Limb (tissue), 2 donors: ENCODE results near the gene YOD1.
A peak's percentile ranks its signal among the peaks of the same experiment; 100 is the strongest.
"Not testable (repeated sequence)": the region's sequence is repeated elsewhere in the genome, so short reads cannot be mapped to it uniquely, and the experiment has no call there.

Experiments
- DNase-seq, 2 donors: peaks; one replicate each; pipeline ENCODE4 v3.0.0-alpha.2; 2016; ENCODE audit errors: extremely low spot score in 2 of 2

YOD1 gene

GRCh38 chr1:207050480-207051190, 373 bp downstream of the YOD1 start:
- DNase-seq, result peak; percentile 90 to 94

DNA sequence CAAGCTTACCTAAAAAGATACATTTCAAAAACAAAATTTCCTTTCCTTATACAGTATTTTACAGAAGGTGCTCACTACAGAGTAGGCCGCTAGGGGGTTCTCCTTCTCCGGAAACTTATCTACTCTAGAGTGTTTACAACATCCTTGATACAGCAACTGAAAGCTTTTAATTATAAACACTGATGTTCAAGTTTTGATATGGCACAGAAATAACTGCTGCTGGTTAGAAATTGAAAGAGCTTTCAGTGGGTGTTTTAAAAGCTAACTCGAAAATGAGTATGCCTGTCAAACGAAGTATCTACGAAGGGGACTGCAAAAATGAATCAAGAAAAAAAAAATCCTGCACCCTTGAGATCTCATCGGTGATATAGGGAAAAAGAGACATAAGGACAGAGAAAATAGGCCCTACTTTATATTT, 1.0 kb downstream of the YOD1 start:
- peak in 1 of 2 donors; percentile 78 for DNase-seq

GRCh38 chr1:207049514-207049913, 1.5 kb downstream of the YOD1 start:
- no peak for DNase-seq

DNA sequence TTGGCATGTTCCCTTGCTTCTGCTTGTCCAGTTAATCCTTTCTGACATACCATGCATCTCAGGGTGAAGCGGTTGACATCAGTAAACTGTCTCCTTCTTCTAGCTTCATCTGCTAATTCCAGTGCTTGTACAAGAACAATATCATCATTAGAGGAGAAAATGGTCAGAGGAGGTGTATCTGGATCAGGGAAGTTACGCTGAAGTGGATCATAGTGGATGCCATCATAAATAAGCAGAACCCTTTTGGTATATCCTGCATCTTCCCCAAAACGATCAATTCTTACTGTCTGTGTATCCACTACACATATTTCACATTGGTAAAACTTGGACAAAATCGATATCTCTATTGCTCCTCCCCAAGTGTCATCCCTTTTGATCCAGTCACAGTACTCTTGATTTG, 2.0 kb downstream of the YOD1 start:
- DNase-seq, result no peak

DNA sequence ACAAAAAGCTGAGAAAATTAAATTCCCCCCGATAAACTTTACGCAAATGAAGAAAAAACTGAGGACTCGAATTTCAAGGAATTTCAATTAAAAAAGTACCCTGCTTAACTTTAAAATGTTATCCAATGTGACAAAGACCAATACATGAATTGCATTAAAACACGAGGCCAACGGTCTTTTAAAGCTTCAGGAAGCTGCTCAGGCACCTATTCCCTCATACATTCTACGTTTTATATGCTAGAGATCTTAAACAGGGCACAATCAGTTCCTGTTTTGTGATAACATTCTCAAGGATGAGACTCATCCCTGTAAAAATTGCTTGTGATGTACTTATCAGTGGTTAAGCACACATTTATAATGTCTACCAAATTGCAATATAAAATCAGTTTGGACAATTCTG, 3.0 kb downstream of the YOD1 start:
- no peak for DNase-seq

GRCh38 chr1:207047505-207047904, 3.5 kb downstream of the YOD1 start:
- DNase-seq, result no peak

GRCh38 chr1:207045453-207045852, 5.6 kb downstream of the YOD1 start:
- DNase-seq, result no peak

GRCh38 chr1:207041397-207041796, 9.6 kb downstream of the YOD1 start:
- not testable (repeated sequence) for DNase-seq

DNA sequence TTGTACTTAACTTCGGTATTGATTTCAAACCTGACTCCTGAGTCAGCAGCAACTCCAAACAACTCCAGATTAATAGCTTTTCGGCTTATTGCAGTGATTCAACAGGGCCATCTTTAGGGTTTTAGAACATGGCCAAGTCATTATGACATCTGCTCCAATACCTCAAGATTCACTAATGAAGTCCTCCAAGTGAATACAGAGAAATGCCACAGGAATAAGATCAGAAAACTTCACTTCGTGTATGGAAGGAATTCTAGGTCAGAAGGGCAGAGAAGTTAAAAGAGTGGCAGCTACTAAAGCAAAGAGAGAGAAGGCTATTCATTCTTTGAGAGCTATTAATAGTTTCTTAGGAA, 10.9 kb downstream of the YOD1 start:
- DNase-seq, result no peak

DNA sequence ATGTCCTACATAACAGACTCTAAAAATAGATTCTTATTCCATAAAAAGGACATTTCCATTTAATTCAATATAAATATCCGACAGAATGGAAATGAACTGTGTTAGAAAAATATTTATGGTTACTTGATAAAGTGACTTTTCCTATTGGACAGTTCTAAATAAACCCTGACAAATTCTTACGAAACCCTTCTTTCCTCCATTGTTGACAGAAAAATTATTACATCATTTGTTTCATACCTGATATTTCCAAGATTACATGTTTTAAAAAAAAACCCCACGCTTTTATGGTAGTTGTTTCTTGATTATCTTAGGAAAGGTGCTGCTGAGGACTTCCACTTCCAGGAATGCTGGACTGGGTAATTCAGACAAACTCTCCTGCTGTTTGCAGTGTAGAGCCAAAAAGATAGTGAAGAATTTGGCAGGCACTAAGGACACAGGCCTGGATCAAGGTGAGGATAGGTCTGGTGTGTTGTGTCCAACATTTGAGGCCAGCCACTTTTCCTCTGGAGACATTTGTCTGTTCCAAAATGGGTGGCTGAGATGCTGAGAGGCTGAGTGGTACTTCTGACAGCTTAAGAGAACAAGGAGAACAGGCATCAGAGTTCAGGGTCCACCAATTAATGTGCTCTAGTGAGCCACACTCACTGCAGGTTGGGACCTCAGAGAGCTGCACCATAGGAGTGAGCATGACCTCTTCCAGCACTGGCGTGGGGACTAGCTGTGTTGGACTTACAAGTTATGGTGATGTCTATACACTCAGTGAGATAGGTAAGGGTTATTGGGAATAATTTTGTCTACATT, 11.4 kb downstream of the YOD1 start:
- DNase-seq, result no peak

DNA sequence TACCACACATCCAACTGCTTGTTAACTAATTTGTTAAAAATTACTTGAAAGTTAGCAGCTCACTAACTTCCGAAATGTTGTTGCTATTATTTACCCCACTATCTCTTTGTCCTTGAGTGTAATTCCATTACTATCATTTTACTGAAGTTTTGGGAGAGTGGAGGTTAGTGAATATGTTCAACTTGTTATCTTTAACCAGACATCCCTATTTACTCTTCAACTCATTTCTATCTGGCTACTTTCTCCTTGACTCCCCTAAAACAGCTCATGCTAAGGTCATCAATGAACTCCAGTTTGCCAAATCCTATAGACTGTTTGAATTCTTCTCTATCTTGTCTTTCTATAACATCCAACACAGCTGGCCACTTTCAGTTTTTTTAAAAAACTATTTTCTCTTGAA, 14.1 kb downstream of the YOD1 start:
- DNase-seq, result no peak

- DNase-seq, result no peak
These were observed 15.0 kb downstream of the YOD1 start for GRCh38 chr1:207035877-207036551.

GRCh38 chr1:207034998-207035397, 16.0 kb downstream of the YOD1 start:
- DNase-seq, result no peak

DNA sequence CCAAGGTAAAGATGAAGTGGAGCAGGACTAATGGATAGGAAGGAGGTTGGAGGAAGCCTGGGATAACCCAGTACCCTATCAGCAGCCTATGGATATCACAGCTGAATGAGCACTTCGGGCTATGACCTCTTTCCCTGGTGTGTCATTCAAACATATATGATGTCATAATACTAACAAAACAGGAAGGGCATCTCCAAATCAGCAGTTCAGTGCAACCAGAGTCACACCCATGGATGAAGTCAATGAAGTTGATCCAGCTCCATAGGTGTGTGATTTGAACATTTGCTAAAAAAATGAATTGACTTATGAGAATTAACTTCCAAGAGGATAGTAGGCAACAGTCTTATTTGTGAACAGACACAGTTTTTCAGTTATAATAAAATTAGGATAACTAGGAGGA, 16.8 kb downstream of the YOD1 start:
- no peak for DNase-seq

DNA sequence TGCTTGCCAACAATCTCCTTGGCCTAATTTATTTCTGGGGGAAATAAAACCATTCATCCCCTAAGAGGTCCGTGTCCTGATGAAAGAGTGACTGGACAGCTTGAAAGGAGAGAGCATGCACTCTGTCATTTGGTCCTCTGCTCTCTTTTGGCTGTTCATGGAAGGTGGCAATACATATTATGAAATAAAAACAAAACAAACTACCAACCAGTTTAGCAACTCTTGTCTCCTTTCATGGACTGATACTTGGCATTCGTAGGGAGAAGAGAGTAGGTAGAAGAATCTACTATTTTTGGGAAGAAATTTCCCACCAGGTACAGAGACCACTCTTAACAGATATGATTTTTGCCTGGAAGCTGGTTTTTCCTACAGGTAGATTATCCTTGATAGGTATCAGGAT, 17.7 kb downstream of the YOD1 start:
- DNase-seq, result no peak

GRCh38 chr1:207032528-207033017, 18.4 kb downstream of the YOD1 start, which contains the start of gene C1orf116:
C1orf116 (minus strand) TSS chr1:207032756; CDS start chr1:207027598, 5,158 bp downstream.
- DNase-seq, result peak in 1 of 2 donors; percentile 26

- no peak for DNase-seq
These were observed 19.3 kb downstream of the YOD1 start for GRCh38 chr1:207031632-207032264.

DNA sequence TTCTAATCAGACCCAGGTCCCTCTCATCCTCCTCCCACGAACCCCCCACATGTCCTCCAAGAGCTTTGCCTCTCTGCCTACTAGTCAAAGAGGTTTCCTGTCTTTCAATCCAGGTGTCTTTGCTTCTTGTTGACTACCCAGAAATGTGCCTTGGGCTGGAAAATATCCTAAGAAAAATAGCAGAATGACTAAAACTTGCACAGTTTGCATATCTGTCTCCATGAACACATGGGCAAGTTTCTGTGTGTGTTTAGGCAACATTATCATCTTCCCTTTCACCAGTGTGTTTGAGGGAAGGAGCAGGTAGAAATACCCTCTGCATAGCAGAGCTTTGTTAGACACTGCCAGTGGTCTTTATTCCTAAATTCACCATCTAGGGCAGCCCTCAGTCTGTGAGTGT, 20.0 kb downstream of the YOD1 start:
- DNase-seq, result no peak

GRCh38 chr1:207030522-207031009, 20.4 kb downstream of the YOD1 start:
- no peak for DNase-seq

DNA sequence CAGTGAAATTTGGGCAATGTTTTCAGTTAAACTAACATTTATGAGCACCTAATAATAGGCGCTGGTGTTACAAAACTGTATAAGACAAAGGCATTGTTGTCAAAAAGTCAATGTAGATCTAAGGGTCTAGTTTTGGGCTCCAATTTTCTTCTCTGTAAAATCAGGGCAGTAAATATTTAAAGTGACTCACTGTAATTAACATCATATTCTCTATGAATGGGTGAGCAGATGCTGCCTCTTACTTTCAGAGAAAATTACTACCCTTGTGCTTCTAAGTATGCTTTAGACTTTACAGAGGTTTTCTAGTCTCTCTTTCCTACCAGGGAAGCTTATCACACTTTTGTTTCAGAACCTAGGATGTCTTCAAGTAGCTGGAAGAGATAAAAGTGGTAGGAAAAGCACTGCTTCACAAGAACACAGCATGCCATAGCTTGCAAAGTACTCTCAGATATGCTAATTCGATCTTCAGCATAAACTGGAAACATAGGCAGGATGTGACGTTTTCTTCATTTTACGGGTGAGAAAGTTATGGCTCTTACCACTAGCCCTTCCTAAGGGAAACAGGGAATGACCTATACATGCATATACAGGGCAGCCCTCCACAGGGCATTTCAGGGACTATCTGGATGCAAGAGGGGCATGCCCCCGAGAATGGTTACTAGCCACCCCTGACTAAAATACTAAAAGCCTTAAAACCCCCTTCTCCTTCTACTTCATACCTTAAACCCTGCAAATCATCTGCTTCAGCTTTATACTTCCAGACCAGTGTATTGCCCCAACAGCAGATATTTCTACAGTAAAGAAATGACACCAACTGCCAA, 21.1 kb downstream of the YOD1 start:
- DNase-seq, result no peak
